ENCODE measurements around the gene EXOC1. TPM values are rescaled to one million over a fixed set of nuclear protein-coding genes. Genes with fewer than 3 reads are reported as not detected.

EXOC1 gene
- total RNA-seq, 1 donor from 2014 or later = 33.3 TPM

GRCh38 chr4:55939421-55939820 lies 86.0 kb downstream of the EXOC1 start:
- no peak overlapping the region for H3K27ac Mint-ChIP-seq (ENCODE audit: unreplicated experiment)
- peaks cover 19% of the 10 kb centered on the region for H3K9me3 Mint-ChIP-seq (ENCODE audit: unreplicated experiment)
- no peak for FAIRE-seq
- H4K20me1 ChIP-seq (ENCODE audit: insufficient read depth, low read length) = no peaks in the 10 kb centered on the region
- H3K79me2 ChIP-seq (ENCODE audit: insufficient read depth, low read length) = no peaks in the 10 kb centered on the region
- H3K4me1 Mint-ChIP-seq (ENCODE audit: low read depth, unreplicated experiment) = no peaks in the 10 kb centered on the region
- H3K4me3 Mint-ChIP-seq (ENCODE audit: unreplicated experiment) = no peak overlapping the region
- no peaks in the 10 kb centered on the region for H3K27me3 Mint-ChIP-seq (ENCODE audit: low read depth, unreplicated experiment)
- no peak overlapping the region for H3K27ac ChIP-seq (ENCODE audit: low read depth, low read length)
- no peak overlapping the region for H2AFZ ChIP-seq (ENCODE audit: low read depth, low read length)
- no peaks in the 10 kb centered on the region for H3K36me3 Mint-ChIP-seq (ENCODE audit: low read depth, unreplicated experiment)
- no peaks in the 10 kb centered on the region for H3K4me1 ChIP-seq (ENCODE audit: insufficient read depth, low read length)
- H3K36me3 ChIP-seq (ENCODE audit: insufficient read depth, low read length) = no peaks in the 10 kb centered on the region
- no peak overlapping the region for H3K9ac ChIP-seq (ENCODE audit: low read length)
- no peaks in the 10 kb centered on the region for H3K27me3 ChIP-seq (ENCODE audit: insufficient read depth, low read length)
- no peak for TF ChIP-seq CTCF (IDR thresholded peaks at IDR 0.05; ENCODE audit: insufficient read depth, low read depth, low read length)
- no peak for TF ChIP-seq EZH2 (IDR thresholded peaks at IDR 0.05; ENCODE audit: insufficient read depth, low read length)
- no peaks in the 10 kb centered on the region for H3K9me3 ChIP-seq (ENCODE audit: insufficient read depth, low read depth, low read length)
- H3K4me3 ChIP-seq (ENCODE audit: insufficient read depth, low read depth, low read length) = no peak overlapping the region
- no peak for DNase-seq (ENCODE audit: low read depth)
- H3K4me2 ChIP-seq (ENCODE audit: low read length) = no peak overlapping the region

- Mint-ChIP-seq H3K4me1 (ENCODE audit: low read depth, unreplicated experiment) (no peaks in the 10 kb centered on the region), H3K27me3 (ENCODE audit: low read depth, unreplicated experiment) (no peaks in the 10 kb centered on the region), H3K27ac (ENCODE audit: unreplicated experiment) (no peak overlapping the region), H3K4me3 (ENCODE audit: unreplicated experiment) (no peak overlapping the region), H3K9me3 (ENCODE audit: unreplicated experiment) (peaks cover 11% of the 10 kb centered on the region), H3K36me3 (ENCODE audit: low read depth, unreplicated experiment) (no peaks in the 10 kb centered on the region)
- DNase-seq (ENCODE audit: low read depth) (no peak), FAIRE-seq (no peak)
- TF ChIP-seq CTCF (IDR thresholded peaks at IDR 0.05; ENCODE audit: insufficient read depth, low read depth, low read length) = no peak
- no peak for TF ChIP-seq EZH2 (IDR thresholded peaks at IDR 0.05; ENCODE audit: insufficient read depth, low read length)
- H3K27me3 ChIP-seq (ENCODE audit: insufficient read depth, low read length) = no peaks in the 10 kb centered on the region
- no peaks in the 10 kb centered on the region for H4K20me1 ChIP-seq (ENCODE audit: insufficient read depth, low read length)
- peaks cover 5% of the 10 kb centered on the region for H3K79me2 ChIP-seq (ENCODE audit: insufficient read depth, low read length)
- H3K4me1 ChIP-seq (ENCODE audit: insufficient read depth, low read length) = peaks cover under 1% of the 10 kb centered on the region
- H3K27ac ChIP-seq (ENCODE audit: low read depth, low read length) = no peak overlapping the region
- H3K9me3 ChIP-seq (ENCODE audit: insufficient read depth, low read depth, low read length) = no peaks in the 10 kb centered on the region
- H2AFZ ChIP-seq (ENCODE audit: low read depth, low read length) = no peak overlapping the region
- no peak overlapping the region for H3K4me2 ChIP-seq (ENCODE audit: low read length)
- H3K4me3 ChIP-seq (ENCODE audit: insufficient read depth, low read depth, low read length) = no peak overlapping the region
- H3K36me3 ChIP-seq (ENCODE audit: insufficient read depth, low read length) = no peaks in the 10 kb centered on the region
- no peak overlapping the region for H3K9ac ChIP-seq (ENCODE audit: low read length)
Measured at GRCh38 chr4:55941881-55942396, 88.5 kb downstream of the EXOC1 start.

GRCh38 chr4:55947254-55947882 lies 93.9 kb downstream of the EXOC1 start:
- peak overlapping the region; percentile 97 for H3K27ac ChIP-seq (ENCODE audit: low read depth, low read length)
- H3K79me2 ChIP-seq (ENCODE audit: insufficient read depth, low read length) = peaks cover 37% of the 10 kb centered on the region
- DNase-seq (ENCODE audit: low read depth) = no peak
- no peaks in the 10 kb centered on the region for H3K9me3 ChIP-seq (ENCODE audit: insufficient read depth, low read depth, low read length)
- peak overlapping the region; percentile 91 for H3K4me3 ChIP-seq (ENCODE audit: insufficient read depth, low read depth, low read length)
- H3K4me1 ChIP-seq (ENCODE audit: insufficient read depth, low read length) = peaks cover 19% of the 10 kb centered on the region
- H3K27me3 ChIP-seq (ENCODE audit: insufficient read depth, low read length) = no peaks in the 10 kb centered on the region
- H2AFZ ChIP-seq (ENCODE audit: low read depth, low read length) = peak overlapping the region; percentile 59
- peak overlapping the region; percentile 88 for H3K9ac ChIP-seq (ENCODE audit: low read length)
- H3K4me2 ChIP-seq (ENCODE audit: low read length) = peak overlapping the region; percentile 91
- Mint-ChIP-seq H3K4me3 (ENCODE audit: unreplicated experiment) (peak overlapping the region; percentile 85), H3K4me1 (ENCODE audit: low read depth, unreplicated experiment) (peaks cover 14% of the 10 kb centered on the region), H3K27ac (ENCODE audit: unreplicated experiment) (peak overlapping the region; percentile 75), H3K27me3 (ENCODE audit: low read depth, unreplicated experiment) (no peaks in the 10 kb centered on the region), H3K9me3 (ENCODE audit: unreplicated experiment) (no peaks in the 10 kb centered on the region), H3K36me3 (ENCODE audit: low read depth, unreplicated experiment) (no peaks in the 10 kb centered on the region)
- FAIRE-seq = no peak
- H3K36me3 ChIP-seq (ENCODE audit: insufficient read depth, low read length) = peaks cover 3% of the 10 kb centered on the region
- TF ChIP-seq EZH2 (IDR thresholded peaks at IDR 0.05; ENCODE audit: insufficient read depth, low read length) = no peak
- no peak for TF ChIP-seq CTCF (IDR thresholded peaks at IDR 0.05; ENCODE audit: insufficient read depth, low read depth, low read length)
- H4K20me1 ChIP-seq (ENCODE audit: insufficient read depth, low read length) = no peaks in the 10 kb centered on the region
